ENCODE measurements around the gene IQCK.
"Not testable (repeated sequence)": the region's sequence is repeated elsewhere in the genome, so short reads cannot be mapped to it uniquely, and the experiment has no call there.

The IQCK gene

GRCh38 chr16:19700319-19700781 is 17.7 kb upstream of the IQCK start:
- peak; percentile 77 for DNase-seq

- no peak for DNase-seq
These were observed 17.0 kb upstream of the IQCK start for GRCh38 chr16:19701091-19701490.

- DNase-seq, result no peak
These were observed 14.7 kb upstream of the IQCK start for GRCh38 chr16:19703172-19703889.

GRCh38 chr16:19704321-19705145 is 13.5 kb upstream of the IQCK start:
- DNase-seq, result peak; percentile 18

GRCh38 chr16:19705146-19705501 is 12.9 kb upstream of the IQCK start:
- DNase-seq, result no peak

- no peak for DNase-seq
These were observed 12.2 kb upstream of the IQCK start for GRCh38 chr16:19705843-19706242.

- no peak for DNase-seq
These were observed 11.2 kb upstream of the IQCK start for GRCh38 chr16:19706846-19707245.

GRCh38 chr16:19707569-19708295 is 10.3 kb upstream of the IQCK start:
- no peak for DNase-seq

GRCh38 chr16:19708296-19709205 is 9.5 kb upstream of the IQCK start:
- DNase-seq, result no peak

GRCh38 chr16:19709381-19710136 is 8.5 kb upstream of the IQCK start:
- DNase-seq, result no peak

GRCh38 chr16:19710191-19710908 is 7.7 kb upstream of the IQCK start:
- DNase-seq, result no peak

GRCh38 chr16:19710991-19711545 is 7.0 kb upstream of the IQCK start:
- DNase-seq, result no peak

- no peak for DNase-seq
These were observed 6.4 kb upstream of the IQCK start for GRCh38 chr16:19711643-19712042.

GRCh38 chr16:19712418-19713058 is 5.5 kb upstream of the IQCK start:
- DNase-seq, result no peak

- DNase-seq, result no peak
These were observed 4.4 kb upstream of the IQCK start for GRCh38 chr16:19713697-19714096.

GRCh38 chr16:19715566-19715965 is 2.5 kb upstream of the IQCK start:
- DNase-seq, result no peak

- no peak for DNase-seq
These were observed 1.9 kb upstream of the IQCK start for GRCh38 chr16:19716183-19716582.

- DNase-seq, result not testable (repeated sequence)
These were observed 1.3 kb upstream of the IQCK start for GRCh38 chr16:19716728-19717127.

GRCh38 chr16:19717314-19717713 is 757 bp upstream of the IQCK start:
- no peak for DNase-seq

- no peak for DNase-seq
These were observed 524 bp downstream of the IQCK start for GRCh38 chr16:19718624-19718965.
